HepG2 (cell line): Measurements from ENCODE around the gene DIAPH3. TPM values are rescaled to one million over a fixed set of nuclear protein-coding genes. Genes with fewer than 3 reads are reported as not detected.

Experiments
- ATAC-seq: fragments of 200-7000 bp; cut with Tn5 transposase; 3 replicates; pipeline ENCODE4 v1.9.1; 2020; ENCODE audit warnings: mild to moderate bottlenecking, moderate library complexity
- BruUV-seq: library from RNA; stranded (reverse); fragments of 400-500 nt; replicated peaks from 2 replicates; lab custom pipeline; 2021; lab: Mats Ljungman, UMichigan
- CTCF ChIA-PET: fragments of 300-600 bp; formaldehyde crosslinking; extraction: SDS; loops from one replicate; lab custom pipeline; 2021; ENCODE audit warnings: low total read pairs, inconsistent platforms, low intra/inter-chr PET ratio; lab: Yijun Ruan, JAX
- POLR2A ChIA-PET: fragments of 350-600 bp; sonication (Branson Sonifier 250); formaldehyde crosslinking; loops from one replicate; lab custom pipeline; 2020; ENCODE audit warnings: antibody characterized with exemption, inconsistent platforms; lab: Yijun Ruan, JAX
- DNase-seq: peaks from one replicate; pipeline ENCODE4 v3.0.0-alpha.2; 2015; ENCODE audit warnings: low spot score
- FAIRE-seq: peaks from 3 replicates; lab custom pipeline; 2011; peaks lifted over from hg19 to GRCh38; lab: Jason Lieb, UNC
- H2AFZ ChIP-seq: one replicate; pipeline ENCODE4 v1.6.1; 2011; ENCODE audit warnings: low read length, inconsistent platforms
- H3K27ac ChIP-seq: fragments of 300-600 bp; 3 replicates; pipeline ENCODE4 v1.8.0; 2011; ENCODE audit warnings: mixed run types, mild to moderate bottlenecking, mixed read lengths, low read length, inconsistent platforms; ENCODE audit not compliant: insufficient read depth; ENCODE audit errors: extremely low read length
- H3K27me3 ChIP-seq, 2 experiments: fragments of 200-600 bp in 1 of 2; 2 replicates in 1 of 2; 3 replicates in 1 of 2; pipeline versions ENCODE4 v1.6.0 to v1.8.0; 2011; ENCODE audit warnings: low read length in 2 of 2, mild to moderate bottlenecking in 2 of 2, moderate library complexity in 2 of 2, inconsistent platforms in 1 of 2; ENCODE audit not compliant: insufficient read depth in 2 of 2, control insufficient read depth in 1 of 2
- H3K36me3 ChIP-seq, 2 experiments: fragments of 200-600 bp in 1 of 2; replicated peaks in 1 of 2; 2 replicates in 1 of 2; 3 replicates in 1 of 2; pipeline versions ENCODE4 v1.5.1 to v1.8.0; 2011; ENCODE audit warnings: low read length in 2 of 2, inconsistent platforms in 1 of 2; ENCODE audit not compliant: insufficient read depth in 2 of 2, control insufficient read depth in 1 of 2
- H3K4me1 ChIP-seq: 2 replicates; pipeline ENCODE4 v1.5.1; 2012; ENCODE audit warnings: low read length, inconsistent platforms; ENCODE audit not compliant: insufficient read depth
- H3K4me2 ChIP-seq: 2 replicates; pipeline ENCODE4 v1.6.0; 2011; ENCODE audit warnings: low read depth, low read length, inconsistent platforms
- H3K4me3 ChIP-seq, 3 experiments: fragments of 200-600 bp in 1 of 3; sonication (generic), shearing (Covaris generic) in 1 of 3; replicated peaks in 1 of 3; 2 replicates each; pipeline ENCODE4 v1.5.1; 2011 to 2016; ENCODE audit warnings: low read length in 3 of 3, inconsistent platforms in 2 of 3, low read depth in 2 of 3, mild to moderate bottlenecking in 2 of 3, control low read depth in 1 of 3, mixed read lengths in 1 of 3; ENCODE audit not compliant: insufficient read depth in 1 of 3
- H3K79me2 ChIP-seq: one replicate; pipeline ENCODE4 v1.6.1; 2011; ENCODE audit warnings: low read length, inconsistent platforms; ENCODE audit not compliant: insufficient read depth
- H3K9ac ChIP-seq: 2 replicates; pipeline ENCODE4 v1.6.0; 2011; ENCODE audit warnings: mild to moderate bottlenecking, low read depth, low read length, inconsistent platforms; ENCODE audit not compliant: insufficient read depth
- H3K9me3 ChIP-seq: 2 replicates; pipeline ENCODE4 v1.5.1; 2012; ENCODE audit warnings: mild to moderate bottlenecking, low read length
- H4K20me1 ChIP-seq: 2 replicates; pipeline ENCODE4 v1.6.0; 2011; ENCODE audit warnings: inconsistent platforms, mild to moderate bottlenecking, low read length, moderate library complexity; ENCODE audit not compliant: insufficient read depth
- JDP2 ChIP-seq: sonication (generic); formaldehyde crosslinking; IDR thresholded peaks from 2 replicates; pipeline ENCODE4 v1.8.1; 2022; ENCODE audit warnings: missing genetic modification reagents, borderline replicate concordance
- KDM5B ChIP-seq: sonication (generic); formaldehyde crosslinking; IDR thresholded peaks from 2 replicates; pipeline ENCODE4 v1.4.0; 2020; ENCODE audit warnings: missing genetic modification reagents, mild to moderate bottlenecking, borderline replicate concordance
- MTF2 ChIP-seq: sonication (generic); formaldehyde crosslinking; IDR thresholded peaks from 2 replicates; pipeline ENCODE4 v1.5.0; 2020; ENCODE audit warnings: missing genetic modification reagents, borderline replicate concordance
- NR3C1 ChIP-seq: sonication (generic); formaldehyde crosslinking; IDR thresholded peaks from 2 replicates; pipeline ENCODE4 v1.4.0; 2020; ENCODE audit warnings: missing genetic modification reagents
- SYNCRIP ChIP-seq: fragments of 200-400 bp; formaldehyde crosslinking; IDR thresholded peaks from 2 replicates; pipeline ENCODE4 v1.6.1; 2018; ENCODE audit warnings: mild to moderate bottlenecking, low read depth, low read length; ENCODE audit not compliant: insufficient read depth
- ZNF207 ChIP-seq: fragments of 450-650 bp; IDR thresholded peaks from 2 replicates; pipeline ENCODE4 v1.6.1; 2016; ENCODE audit warnings: antibody characterized with exemption, borderline replicate concordance
- ZNF34 ChIP-seq: sonication (generic); formaldehyde crosslinking; IDR thresholded peaks from 2 replicates; pipeline ENCODE4 v1.4.0; 2020; ENCODE audit warnings: mild to moderate bottlenecking, missing genetic modification reagents, borderline replicate concordance
- WGBS: methylation state at CpG from one replicate; pipeline ENCODE4 v1.1.6; 2017; ENCODE audit warnings: low lambda C conversion rate; 5-methylcytosine and 5-hydroxymethylcytosine counted together
- in situ Hi-C: cut with HindIII; loops from 2 replicates; pipeline ENCODE4 v1.10.0; 2017; ENCODE audit warnings: low pct_unique_long_range_greater_than_20kb; ENCODE audit not compliant: extremely low pct_ligation_motif_present
- intact Hi-C: fragments of 100-400 bp; cut with micrococcal nuclease; formaldehyde crosslinking; loops from one replicate; pipeline ENCODE4 v1.10.0; 2022; ENCODE audit not compliant: unreplicated experiment
- polyA plus RNA-seq, 8 experiments: library from polyadenylated mRNA; depleted of rRNA in 3 of 8; stranded (reverse) in 7 of 8; unstranded in 1 of 8; fragments of >200 nt; fragmentation: Illumina TruSeq in 4 of 8; extraction: Trizol in 4 of 8; gene quantifications; 2 replicates each; pipeline versions ENCODE4 v1.2.1 to v1.2.3, GENCODE V29; 2011 to 2016; ENCODE audit warnings: low read depth in 4 of 8, missing spikeins in 1 of 8, mixed read lengths in 1 of 8; ENCODE audit not compliant: insufficient read depth in 1 of 8
- total RNA-seq, 5 experiments: library from RNA; depleted of rRNA; stranded (reverse); fragments of >200 nt; fragmentation: Illumina TruSeq; extraction: Trizol; gene quantifications; 2 replicates each; pipeline ENCODE4 v1.2.3, GENCODE V29; 2016; ENCODE audit warnings: low read depth in 1 of 5
- TF ChIP-seq, protein P1 (sequence below): sonication (generic); formaldehyde crosslinking; IDR thresholded peaks from 2 replicates; pipeline ENCODE4 v1.4.0; 2020; ENCODE audit warnings: missing genetic modification reagents, borderline replicate concordance
- TF ChIP-seq, protein P2 (sequence below): IDR thresholded peaks from 2 replicates; pipeline ENCODE4 v1.6.1; 2016
- TF ChIP-seq, protein P3 (sequence below): fragments of 450-650 bp; IDR thresholded peaks from 2 replicates; pipeline ENCODE4 v1.6.1; 2017

The DIAPH3 gene
- total and polyA plus RNA-seq, 2 of the 13 experiments (the other 11 are each of a cell fraction or from before 2014, with no cell fraction given) = 4.0 to 9.3 TPM

DNA sequence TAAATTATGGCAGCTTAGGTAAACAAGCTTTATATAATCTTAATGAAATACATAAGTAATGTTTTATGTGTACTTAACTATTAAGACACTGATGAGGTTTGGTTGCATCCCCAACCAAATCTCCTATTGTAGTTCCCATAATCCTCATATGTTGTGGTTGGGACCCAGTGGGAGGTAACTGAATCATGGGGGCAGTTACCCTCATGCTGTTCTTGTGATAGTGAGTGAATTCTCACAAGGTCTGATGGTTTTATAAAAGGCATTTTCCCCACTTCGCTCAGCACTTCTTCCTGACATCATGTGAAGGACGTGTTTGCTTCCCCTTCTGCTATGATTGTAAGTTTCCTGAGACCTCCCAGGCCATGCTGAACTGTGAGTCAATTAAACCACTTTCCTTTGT, 212.7 kb downstream of the DIAPH3 start:
- H3K27ac ChIP-seq = no peak overlapping the region
- no peaks in the 10 kb centered on the region for H4K20me1 ChIP-seq
- WGBS = 97% methylated on average over 2 of the region's 2 CpGs
- no peaks in the 10 kb centered on the region for H3K4me1 ChIP-seq
- H2AFZ ChIP-seq = no peak overlapping the region
- no peak for ATAC-seq
- intact Hi-C loops (no loop called here), in situ Hi-C loops (no loop called here)
- H3K9me3 ChIP-seq = no peaks in the 10 kb centered on the region
- H3K79me2 ChIP-seq = no peaks in the 10 kb centered on the region
- no peaks in the 10 kb centered on the region for H3K36me3 ChIP-seq
- no peaks in the 10 kb centered on the region for H3K27me3 ChIP-seq
- ChIA-PET POLR2A (no interaction called here), CTCF (no interaction called here)
- H3K4me2 ChIP-seq = no peak overlapping the region
- TF ChIP-seq, protein P1, sequence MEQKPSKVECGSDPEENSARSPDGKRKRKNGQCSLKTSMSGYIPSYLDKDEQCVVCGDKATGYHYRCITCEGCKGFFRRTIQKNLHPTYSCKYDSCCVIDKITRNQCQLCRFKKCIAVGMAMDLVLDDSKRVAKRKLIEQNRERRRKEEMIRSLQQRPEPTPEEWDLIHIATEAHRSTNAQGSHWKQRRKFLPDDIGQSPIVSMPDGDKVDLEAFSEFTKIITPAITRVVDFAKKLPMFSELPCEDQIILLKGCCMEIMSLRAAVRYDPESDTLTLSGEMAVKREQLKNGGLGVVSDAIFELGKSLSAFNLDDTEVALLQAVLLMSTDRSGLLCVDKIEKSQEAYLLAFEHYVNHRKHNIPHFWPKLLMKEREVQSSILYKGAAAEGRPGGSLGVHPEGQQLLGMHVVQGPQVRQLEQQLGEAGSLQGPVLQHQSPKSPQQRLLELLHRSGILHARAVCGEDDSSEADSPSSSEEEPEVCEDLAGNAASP (CRISPR knock-in tag) = no peak
- no peak for TF ChIP-seq NR3C1 (CRISPR knock-in tag)
- no peak for TF ChIP-seq KDM5B
- no peak for TF ChIP-seq JDP2 (CRISPR knock-in tag)
- TF ChIP-seq ZNF34 = no peak
- TF ChIP-seq, protein P2, sequence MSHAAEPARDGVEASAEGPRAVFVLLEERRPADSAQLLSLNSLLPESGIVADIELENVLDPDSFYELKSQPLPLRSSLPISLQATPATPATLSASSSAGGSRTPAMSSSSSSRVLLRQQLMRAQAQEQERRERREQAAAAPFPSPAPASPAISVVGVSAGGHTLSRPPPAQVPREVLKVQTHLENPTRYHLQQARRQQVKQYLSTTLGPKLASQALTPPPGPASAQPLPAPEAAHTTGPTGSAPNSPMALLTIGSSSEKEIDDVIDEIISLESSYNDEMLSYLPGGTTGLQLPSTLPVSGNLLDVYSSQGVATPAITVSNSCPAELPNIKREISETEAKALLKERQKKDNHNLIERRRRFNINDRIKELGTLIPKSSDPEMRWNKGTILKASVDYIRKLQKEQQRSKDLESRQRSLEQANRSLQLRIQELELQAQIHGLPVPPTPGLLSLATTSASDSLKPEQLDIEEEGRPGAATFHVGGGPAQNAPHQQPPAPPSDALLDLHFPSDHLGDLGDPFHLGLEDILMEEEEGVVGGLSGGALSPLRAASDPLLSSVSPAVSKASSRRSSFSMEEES (CRISPR knock-in tag) = no peak
- TF ChIP-seq ZNF207 = no peak
- TF ChIP-seq MTF2 (CRISPR knock-in tag) = no peak
- TF ChIP-seq SYNCRIP = no peak
- TF ChIP-seq, protein P3, sequence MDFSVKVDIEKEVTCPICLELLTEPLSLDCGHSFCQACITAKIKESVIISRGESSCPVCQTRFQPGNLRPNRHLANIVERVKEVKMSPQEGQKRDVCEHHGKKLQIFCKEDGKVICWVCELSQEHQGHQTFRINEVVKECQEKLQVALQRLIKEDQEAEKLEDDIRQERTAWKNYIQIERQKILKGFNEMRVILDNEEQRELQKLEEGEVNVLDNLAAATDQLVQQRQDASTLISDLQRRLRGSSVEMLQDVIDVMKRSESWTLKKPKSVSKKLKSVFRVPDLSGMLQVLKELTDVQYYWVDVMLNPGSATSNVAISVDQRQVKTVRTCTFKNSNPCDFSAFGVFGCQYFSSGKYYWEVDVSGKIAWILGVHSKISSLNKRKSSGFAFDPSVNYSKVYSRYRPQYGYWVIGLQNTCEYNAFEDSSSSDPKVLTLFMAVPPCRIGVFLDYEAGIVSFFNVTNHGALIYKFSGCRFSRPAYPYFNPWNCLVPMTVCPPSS = no peak
- DNase-seq = no peak
- no peak overlapping the region for H3K4me3 ChIP-seq
- BruUV-seq = no TSS peak
- no peak overlapping the region for H3K9ac ChIP-seq
- no peak for FAIRE-seq
